T-cell (primary cell): ENCODE results near the gene WDR62. TPM values are rescaled to one million over a fixed set of nuclear protein-coding genes. Genes with fewer than 3 reads are reported as not detected.
"Not testable (repeated sequence)": the region's sequence is repeated elsewhere in the genome, so short reads cannot be mapped to it uniquely, and the experiment has no call there.

Experiments used
- ATAC-seq, 4 experiments: fragments of 200-7000 bp in 3 of 4; fragments of 150-1000 bp in 1 of 4; cut with Tn5 transposase; replicated peaks in 1 of 4; 1 replicate in 3 of 4; 2 replicates in 1 of 4; pipeline ENCODE4 v1.10.0; 2021; ENCODE audit warnings: moderate library complexity in 3 of 4, mild to moderate bottlenecking in 2 of 4, moderate number of reproducible peaks in 1 of 4
- CTCF ChIA-PET, 2 donors: fragments of 300-600 bp; sonication (Branson Sonifier 250); formaldehyde crosslinking; loops; one replicate each; lab custom pipeline; 2022; ENCODE audit warnings: antibody characterized with exemption in 2 of 2; lab: Charles Lee
- POLR2A ChIA-PET, 2 donors: fragments of 300-600 bp; sonication (Branson Sonifier 250); formaldehyde crosslinking; loops; one replicate each; lab custom pipeline; 2022; ENCODE audit warnings: antibody characterized with exemption in 2 of 2; lab: Charles Lee
- DNase-seq, 35 experiments: peaks; one replicate each; pipeline versions ENCODE4 v3.0.0 to v3.0.0-alpha.2; 2013 to 2023
- H3K27ac ChIP-seq: one replicate; pipeline ENCODE4 v1.5.1; 2013; ENCODE audit warnings: low read length
- H3K27me3 ChIP-seq, 2 experiments: replicated peaks in 1 of 2; 1 replicate in 1 of 2; 2 replicates in 1 of 2; pipeline versions ENCODE4 v1.6.1 to v1.7.0; 2013; ENCODE audit warnings: low read length in 1 of 2, mixed read lengths in 1 of 2; ENCODE audit not compliant: control insufficient read depth in 2 of 2, insufficient read depth in 2 of 2; ENCODE audit errors: extremely low read depth in 1 of 2
- H3K36me3 ChIP-seq, 2 donors: 1 replicate in 1 of 2; 2 replicates in 1 of 2; pipeline versions ENCODE4 v1.6.1 to v1.7.0; 2013; ENCODE audit warnings: low read length in 1 of 2; ENCODE audit not compliant: control insufficient read depth in 2 of 2, insufficient read depth in 1 of 2; ENCODE audit errors: extremely low read depth in 1 of 2
- H3K4me1 ChIP-seq, 2 experiments: 1 replicate in 1 of 2; 2 replicates in 1 of 2; pipeline versions ENCODE4 v1.6.1 to v1.7.0; 2013; ENCODE audit warnings: low read length in 2 of 2, mixed read lengths in 1 of 2; ENCODE audit not compliant: insufficient read depth in 2 of 2, control insufficient read depth in 1 of 2; ENCODE audit errors: extremely low read depth in 1 of 2
- H3K4me3 ChIP-seq, 2 donors: 1 replicate in 1 of 2; 2 replicates in 1 of 2; pipeline versions ENCODE4 v1.5.1 to v1.7.0; 2013; ENCODE audit warnings: mild to moderate bottlenecking in 2 of 2, low read length in 1 of 2, moderate library complexity in 1 of 2; ENCODE audit not compliant: control insufficient read depth in 1 of 2; ENCODE audit errors: extremely low read depth in 1 of 2
- H3K9me3 ChIP-seq: 2 replicates; pipeline ENCODE4 v1.7.0; 2013
- H3K27ac Mint-ChIP-seq, 2 donors: one replicate each; pipeline ENCODE4 v1.8.0; 2020 to 2021; ENCODE audit warnings: mild to moderate bottlenecking in 2 of 2, mixed read lengths in 2 of 2
- H3K27me3 Mint-ChIP-seq, 2 donors: one replicate each; pipeline ENCODE4 v1.8.0; 2021 to 2022; ENCODE audit warnings: mixed read lengths in 2 of 2
- H3K36me3 Mint-ChIP-seq: one replicate; pipeline ENCODE4 v1.8.0; 2021; ENCODE audit warnings: mixed read lengths
- H3K4me1 Mint-ChIP-seq, 3 donors: one replicate each; pipeline ENCODE4 v1.8.0; 2020 to 2022; ENCODE audit warnings: mixed read lengths in 3 of 3, mild to moderate bottlenecking in 1 of 3
- H3K4me3 Mint-ChIP-seq, 3 donors: one replicate each; pipeline ENCODE4 v1.8.0; 2020 to 2022; ENCODE audit warnings: mild to moderate bottlenecking in 3 of 3, mixed read lengths in 3 of 3, moderate library complexity in 3 of 3
- H3K9me3 Mint-ChIP-seq, 3 donors: one replicate each; pipeline ENCODE4 v1.8.0; 2020 to 2022; ENCODE audit warnings: mixed read lengths in 3 of 3
- WGBS: methylation state at CpG from one replicate; pipeline ENCODE4 v1.1.5; 2013; ENCODE audit warnings: missing lambda C conversion rate; ENCODE audit not compliant: insufficient coverage; 5-methylcytosine and 5-hydroxymethylcytosine counted together
- total RNA-seq, 35 experiments: library from RNA in 6 of 35; stranded (reverse) in 6 of 35; fragments of 120-200 nt in 1 of 35; gene quantifications; one replicate each; pipeline versions ENCODE4 v1.2.1 to v1.2.4 and lab custom pipeline; 2013 to 2026

WDR62 gene
- total RNA-seq, 5 donors from 2014 or later (not counting 1 experiment from before 2014, with no cell fraction given): 1.3 to 3.3 (median 2.2) TPM

GRCh38 chr19:36032251-36033104, 22.2 kb upstream of the WDR62 start, which contains the start of gene CLIP3:
Gene CLIP3 (minus strand): TSS chr19:36032873. CDS start chr19:36032357, 516 bp downstream.
- 21% methylated on average over 26 of the region's 51 CpGs for WGBS
- peak within 1 kb of the TSS in 1 of 2 donors; percentile 16 for H3K27ac Mint-ChIP-seq
- peaks cover 23% of the 10 kb centered on the region for H3K36me3 Mint-ChIP-seq
- peaks cover 0 to 5% of the 10 kb centered on the region in 2 donors for H3K36me3 ChIP-seq
- H3K4me1 Mint-ChIP-seq: peaks cover 36 to 47% (median 38%) of the 10 kb centered on the region in 3 donors
- peak in 19 of 35 experiments; percentile 10 to 52 (median 27) for DNase-seq
- POLR2A ChIA-PET: no interaction called here
- H3K4me1 ChIP-seq: peaks cover 24 to 35% of the 10 kb centered on the region in 2 experiments
- peak in 3 of 4 experiments; percentile 59 to 61 (median 60) for ATAC-seq
- peaks cover 0 to 3% of the 10 kb centered on the region in 2 donors for H3K27me3 Mint-ChIP-seq
- H3K27me3 ChIP-seq: peaks cover 0 to 12% of the 10 kb centered on the region in 2 experiments
- CTCF ChIA-PET: no interaction called here
- H3K4me3 Mint-ChIP-seq: peak within 1 kb of the TSS; percentile 31 to 64 (median 57)
- H3K9me3 Mint-ChIP-seq: no peaks in the 10 kb centered on the region
- no peak within 1 kb of the TSS for H3K27ac ChIP-seq
- H3K4me3 ChIP-seq: peak within 1 kb of the TSS; percentile 28 to 35
- no peaks in the 10 kb centered on the region for H3K9me3 ChIP-seq

DNA sequence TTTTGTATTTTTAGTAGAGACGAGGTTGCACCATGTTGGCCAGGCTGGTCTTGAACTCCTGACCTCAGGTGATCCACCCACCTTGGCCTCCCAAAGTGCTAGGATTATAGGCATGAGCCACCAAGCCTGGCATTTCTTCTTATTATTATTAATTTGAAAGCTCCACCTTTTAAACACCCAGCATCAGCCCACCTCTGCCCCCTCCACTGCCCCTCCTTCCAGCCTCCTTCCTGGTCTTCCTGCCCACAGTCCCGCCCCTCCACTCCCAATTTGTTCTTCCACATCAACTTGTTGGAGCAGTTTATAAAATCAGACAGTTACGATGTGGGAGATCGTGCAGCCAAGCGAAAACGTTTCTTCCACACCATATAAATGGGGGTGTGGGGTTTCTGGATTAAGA, 14.2 kb upstream of the WDR62 start:
- H3K4me3 Mint-ChIP-seq: no peak overlapping the region
- peaks cover 17 to 23% (median 18%) of the 10 kb centered on the region in 3 donors for H3K4me1 Mint-ChIP-seq
- WGBS: 83% methylated on average over 1 of the region's 6 CpGs
- ChIA-PET CTCF (interaction anchor here in 1 of 2 donors (0.7 kb wide), 1 partner anchor 67 kb away, joined by 4 read pairs; no protein-coding TSS in a partner anchor), POLR2A (interaction anchor here in 1 of 2 donors (0.7 kb wide), 1 partner anchor 63 kb away, joined by 4 read pairs; no protein-coding TSS in a partner anchor)
- H3K9me3 ChIP-seq: no peaks in the 10 kb centered on the region
- H3K27ac Mint-ChIP-seq: no peak overlapping the region
- no peak overlapping the region for H3K4me3 ChIP-seq
- H3K27me3 ChIP-seq: no peaks in the 10 kb centered on the region
- H3K9me3 Mint-ChIP-seq: no peaks in the 10 kb centered on the region
- H3K36me3 ChIP-seq: peaks cover 0 to 2% of the 10 kb centered on the region in 2 donors
- H3K27me3 Mint-ChIP-seq: no peaks in the 10 kb centered on the region
- no peak for ATAC-seq
- DNase-seq: no peak
- peaks cover 6% of the 10 kb centered on the region for H3K36me3 Mint-ChIP-seq
- peaks cover 18% of the 10 kb centered on the region in 2 experiments for H3K4me1 ChIP-seq
- no peak overlapping the region for H3K27ac ChIP-seq

- POLR2A ChIA-PET: interaction anchor here in 1 of 2 donors (0.7 kb wide), 1 partner anchor 63 kb away, joined by 4 read pairs; no protein-coding TSS in a partner anchor
- H3K4me3 Mint-ChIP-seq, H3K27ac Mint-ChIP-seq: not testable (repeated sequence)
Measured at GRCh38 chr19:36041092-36041491, 13.6 kb upstream of the WDR62 start.

DNA sequence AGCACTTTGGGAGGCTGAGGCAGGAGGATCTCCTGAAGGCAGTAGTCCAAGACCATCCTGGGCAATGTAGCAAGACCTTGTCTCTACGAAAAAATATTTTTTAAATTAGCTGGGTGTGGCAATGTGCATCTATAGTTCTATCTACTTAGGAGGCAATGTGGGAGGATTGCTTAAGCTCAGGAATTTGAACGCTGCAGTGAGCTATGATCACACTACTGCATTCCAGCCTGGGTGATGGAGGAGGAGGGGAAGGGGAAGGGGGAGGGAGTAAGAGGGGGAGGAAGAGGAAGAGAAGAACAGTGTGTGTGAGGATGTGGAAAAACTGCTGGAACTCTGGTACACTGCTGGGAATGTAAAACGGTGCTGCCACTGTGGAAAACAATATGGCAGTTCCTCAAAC, 12.9 kb upstream of the WDR62 start:
- Mint-ChIP-seq H3K4me3 (no peak overlapping the region), H3K27ac (no peak overlapping the region), H3K27me3 (no peaks in the 10 kb centered on the region), H3K4me1 (peaks cover 9 to 12% (median 12%) of the 10 kb centered on the region in 3 donors), H3K36me3 (peaks cover 16% of the 10 kb centered on the region), H3K9me3 (no peaks in the 10 kb centered on the region)
- peaks cover 0 to 3% of the 10 kb centered on the region in 2 donors for H3K36me3 ChIP-seq
- no peaks in the 10 kb centered on the region for H3K9me3 ChIP-seq
- POLR2A ChIA-PET: no interaction called here
- no peak overlapping the region for H3K4me3 ChIP-seq
- no peak overlapping the region for H3K27ac ChIP-seq
- WGBS: 100% methylated on average over 1 of the region's 3 CpGs
- DNase-seq: no peak
- H3K27me3 ChIP-seq: no peaks in the 10 kb centered on the region
- ATAC-seq: no peak
- peaks cover 6 to 7% of the 10 kb centered on the region in 2 experiments for H3K4me1 ChIP-seq
- CTCF ChIA-PET: no interaction called here

More at GRCh38 chr19:36041092-36041491, 13.6 kb upstream of the WDR62 start:
- H3K4me3 ChIP-seq, H3K9me3 Mint-ChIP-seq, DNase-seq, H3K36me3 ChIP-seq, H3K27me3 Mint-ChIP-seq, H3K9me3 ChIP-seq, ATAC-seq, H3K27me3 ChIP-seq, H3K27ac ChIP-seq: not testable (repeated sequence)
- WGBS: 100% methylated on average over 2 of the region's 6 CpGs
- CTCF ChIA-PET: interaction anchor here in 1 of 2 donors (0.7 kb wide), 1 partner anchor 67 kb away, joined by 4 read pairs; no protein-coding TSS in a partner anchor
- Mint-ChIP-seq H3K36me3 (peaks cover 12% of the 10 kb centered on the region), H3K4me1 (peaks cover 13 to 17% (median 13%) of the 10 kb centered on the region in 3 donors)
- peaks cover 12 to 13% of the 10 kb centered on the region in 2 experiments for H3K4me1 ChIP-seq

- Mint-ChIP-seq H3K27ac (no peak overlapping the region), H3K9me3 (no peaks in the 10 kb centered on the region), H3K4me3 (no peak overlapping the region), H3K36me3 (peaks cover 20% of the 10 kb centered on the region), H3K27me3 (no peaks in the 10 kb centered on the region), H3K4me1 (peaks cover 2 to 5% (median 5%) of the 10 kb centered on the region in 3 donors)
- Histone ChIP-seq H3K4me1 (no peaks in the 10 kb centered on the region), H3K36me3 (peaks cover 0 to 3% of the 10 kb centered on the region in 2 donors), H3K27ac (no peak overlapping the region), H3K9me3 (no peaks in the 10 kb centered on the region), H3K4me3 (no peak overlapping the region), H3K27me3 (no peaks in the 10 kb centered on the region)
- ATAC-seq (no peak), DNase-seq (no peak)
- ChIA-PET POLR2A (no interaction called here), CTCF (no interaction called here)
- 100% methylated on average over 1 of the region's 2 CpGs for WGBS
Measured at GRCh38 chr19:36043952-36044351, 10.7 kb upstream of the WDR62 start.

GRCh38 chr19:36046443-36047050, 8.2 kb upstream of the WDR62 start:
- Mint-ChIP-seq H3K4me3 (no peak overlapping the region), H3K27me3 (no peaks in the 10 kb centered on the region), H3K4me1 (peaks cover 6 to 10% (median 6%) of the 10 kb centered on the region in 3 donors), H3K9me3 (no peaks in the 10 kb centered on the region), H3K27ac (no peak overlapping the region), H3K36me3 (peaks cover 18% of the 10 kb centered on the region)
- ATAC-seq (no peak), DNase-seq (no peak)
- Histone ChIP-seq H3K4me1 (no peaks in the 10 kb centered on the region), H3K4me3 (no peak overlapping the region), H3K36me3 (peaks cover 0 to 3% of the 10 kb centered on the region in 2 donors), H3K9me3 (no peaks in the 10 kb centered on the region), H3K27me3 (no peaks in the 10 kb centered on the region), H3K27ac (no peak overlapping the region)
- 100% methylated on average over 3 of the region's 5 CpGs for WGBS
- ChIA-PET POLR2A (interaction anchor here in 1 of 2 donors (0.5 kb wide), 1 partner anchor 120 kb away, joined by 7 read pairs; no protein-coding TSS in a partner anchor), CTCF (interaction anchor here in 1 of 2 donors (0.7 kb wide), 1 partner anchor 43 kb away, joined by 3 read pairs; no protein-coding TSS in a partner anchor)
